NCI-H2081 (cell line): ENCODE data around the gene MAGIX.
A peak's percentile ranks its signal among the peaks of the same experiment; 100 is the strongest.

Experiments
- DNase-seq, 2 experiments: peaks; one replicate each; lab custom pipeline; 2025; lab: John Stamatoyannopoulos, UW

Gene MAGIX

DNA sequence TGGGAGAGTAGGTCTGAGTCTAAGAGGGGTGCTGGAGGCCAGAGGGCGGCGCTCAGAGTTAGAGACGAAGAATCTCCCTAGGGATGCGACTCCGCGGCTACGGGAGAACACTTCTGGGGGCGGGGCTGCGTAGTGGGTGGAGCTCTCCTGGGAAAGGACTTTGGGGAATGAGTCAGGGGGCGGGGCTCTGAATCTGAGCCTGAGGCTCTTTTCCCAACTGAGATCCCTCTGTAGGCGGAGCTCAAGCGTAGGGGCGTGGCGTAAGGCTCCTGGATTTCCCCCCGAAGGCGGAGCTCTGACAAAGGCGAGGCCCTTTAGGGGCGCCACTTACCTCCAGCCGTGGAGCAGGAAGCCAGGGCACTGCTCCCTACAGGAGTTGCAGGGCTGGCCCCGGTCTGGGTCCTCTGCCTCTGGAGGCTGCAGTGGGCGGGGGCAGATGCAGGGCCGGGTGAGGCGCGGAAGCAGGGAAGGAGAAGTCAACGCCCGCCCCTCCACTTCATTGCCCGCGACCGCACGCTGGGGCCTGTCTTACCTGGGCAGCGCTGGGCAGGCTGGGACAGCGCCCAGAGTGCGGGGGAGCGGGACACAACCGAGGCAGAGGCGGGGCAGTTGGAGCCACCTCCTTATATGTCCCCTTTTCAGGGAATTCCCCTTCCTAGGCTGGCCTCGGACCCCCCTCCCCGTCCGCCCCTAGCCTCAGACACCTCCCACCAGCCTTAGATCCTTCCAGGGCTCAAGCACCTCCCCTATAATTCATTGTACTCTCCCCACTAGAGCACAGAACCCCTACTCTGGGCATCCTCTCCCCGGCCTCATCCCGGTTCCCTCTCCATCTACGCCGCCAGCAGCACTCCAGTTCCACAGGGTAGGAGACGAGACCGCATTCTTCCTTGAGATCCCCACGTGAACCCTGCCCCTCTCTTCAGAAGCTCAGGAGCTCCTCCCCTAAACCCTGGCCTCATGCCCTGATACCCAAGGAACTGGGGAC is 22.0 kb downstream of the MAGIX start:
- peak; percentile 83 to 92 for DNase-seq

DNA sequence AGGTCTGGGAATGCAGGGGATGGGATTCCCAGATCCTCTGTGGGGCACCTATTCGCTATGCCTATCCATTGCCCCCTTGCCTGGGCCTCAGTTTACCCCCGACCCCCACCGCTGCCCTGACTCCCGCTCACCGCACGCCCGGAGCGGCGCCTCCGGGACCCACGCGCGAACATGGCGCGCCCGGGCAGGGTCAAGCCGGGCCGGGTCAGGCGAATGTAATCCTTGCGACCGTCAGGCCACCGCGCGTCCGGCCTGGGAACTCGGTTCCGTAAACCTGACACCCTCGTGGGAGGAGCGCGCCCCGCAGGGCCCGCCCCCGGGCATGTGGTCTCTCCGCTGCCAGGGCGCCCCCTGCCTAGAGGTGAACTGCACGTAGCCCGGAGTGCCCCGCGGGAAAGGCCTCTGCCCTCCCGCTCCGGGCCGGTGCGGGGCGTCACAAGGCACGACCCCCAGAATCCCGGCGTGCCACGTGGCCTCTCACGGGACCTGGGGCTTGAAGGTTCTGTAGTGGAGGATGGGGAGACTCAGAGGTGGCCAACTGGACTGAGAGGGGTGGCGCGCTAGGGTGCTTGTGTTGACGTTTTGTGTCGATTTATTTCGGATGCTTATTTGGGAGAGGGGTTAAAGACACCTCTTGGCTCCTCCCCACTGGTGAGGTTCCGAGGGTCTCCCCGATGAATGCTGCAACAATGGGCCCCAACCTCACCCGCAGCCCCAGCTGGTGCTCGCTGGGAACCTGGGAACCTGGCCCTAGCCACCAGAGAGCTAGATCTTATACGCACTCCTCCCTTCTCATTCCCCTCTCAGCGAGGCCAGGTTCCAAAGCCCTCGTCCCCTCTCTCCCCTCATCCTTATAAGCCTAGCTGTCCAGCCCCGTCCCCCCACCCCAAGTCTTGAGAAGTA is 23.8 kb downstream of the MAGIX start, which contains the start of gene PRICKLE3:
TSS of gene PRICKLE3 (minus strand) at position 249 of the 903 bp plus-strand sequence. CDS start at position 173, 76 bp downstream.
- peak; percentile 30 to 65 for DNase-seq

- no peak for DNase-seq
Observed at GRCh38 chrX:49187028-49187394, 24.5 kb downstream of the MAGIX start.

- no peak for DNase-seq
Observed at GRCh38 chrX:49187526-49187925, 25.0 kb downstream of the MAGIX start.

- no peak for DNase-seq
Observed at GRCh38 chrX:49188468-49189076, 26.0 kb downstream of the MAGIX start.

DNA sequence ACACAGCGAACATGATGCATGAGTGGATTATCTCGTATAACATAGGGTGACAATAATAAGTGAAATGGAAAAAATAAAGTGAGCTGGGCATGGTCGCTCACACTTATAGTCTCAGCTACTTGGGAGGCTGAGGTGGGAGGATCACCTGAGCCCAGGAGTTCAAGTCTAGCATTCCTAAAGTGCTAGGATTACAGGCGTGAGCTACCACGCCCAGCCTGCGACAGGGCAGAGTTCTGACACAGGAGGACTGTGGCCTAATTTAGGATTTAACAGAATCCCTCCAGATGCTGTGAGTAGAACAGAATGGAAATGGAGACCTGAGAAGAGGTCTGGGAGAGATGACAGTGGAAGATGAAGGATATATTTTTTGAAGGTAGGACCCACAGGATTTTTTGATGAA is 27.0 kb downstream of the MAGIX start:
- no peak for DNase-seq

- peak; percentile 96 to 99 for DNase-seq
Observed at GRCh38 chrX:49190821-49191573, 28.4 kb downstream of the MAGIX start.

DNA sequence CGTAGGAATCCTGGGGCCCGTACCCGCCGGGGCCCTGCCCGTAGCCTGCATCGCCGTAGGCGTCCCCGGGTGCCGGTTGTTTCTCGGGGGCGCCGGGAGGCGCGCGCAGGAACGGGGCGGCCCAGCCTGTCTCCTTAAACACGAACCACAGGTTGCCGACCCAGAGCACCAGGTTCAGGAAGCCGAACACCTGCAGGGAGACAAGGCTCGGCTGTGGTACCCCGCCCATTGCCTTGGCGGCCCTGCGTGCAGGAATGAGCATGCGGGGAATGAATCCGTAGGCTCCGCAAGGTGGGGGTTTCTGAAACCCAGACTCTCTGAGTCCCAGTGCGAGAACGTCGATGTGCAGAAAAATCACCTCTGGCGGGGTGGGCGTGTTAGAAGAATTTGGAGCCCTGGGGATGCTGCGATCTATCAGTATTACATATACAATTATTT is 29.0 kb downstream of the MAGIX start:
- no peak for DNase-seq

DNA sequence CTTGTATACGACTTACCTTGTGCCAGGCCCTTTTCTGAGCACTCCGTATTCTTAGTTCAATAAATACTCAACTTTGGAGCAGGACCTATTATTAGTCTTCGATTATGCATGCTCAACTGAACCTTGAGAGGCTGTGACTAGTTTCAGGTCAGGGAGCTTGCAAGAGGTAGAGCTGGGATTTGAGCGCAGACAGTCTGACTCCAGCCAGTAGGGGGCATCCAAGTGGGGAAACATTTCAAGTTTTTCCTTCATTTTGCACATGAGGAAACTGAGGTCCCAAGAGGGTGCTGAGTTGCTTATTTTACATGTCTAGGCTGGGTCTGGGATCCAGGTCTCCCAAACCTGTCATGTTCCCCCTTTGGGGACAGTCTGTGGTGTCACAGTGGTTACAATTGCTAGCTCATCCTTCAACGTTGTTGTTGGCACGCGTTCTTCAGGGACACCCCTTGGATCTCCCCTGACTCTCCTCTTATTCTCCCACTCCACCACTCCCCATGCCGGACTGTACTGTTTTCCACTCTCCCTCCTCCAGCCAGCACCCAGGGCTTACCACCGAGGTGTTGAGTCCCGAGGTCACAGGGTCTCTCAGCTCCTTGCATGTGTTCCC is 30.3 kb downstream of the MAGIX start:
- DNase-seq, result peak; percentile 8 to 9

GRCh38 chrX:49193542-49193964 is 31.0 kb downstream of the MAGIX start:
- DNase-seq, result no peak

GRCh38 chrX:49197543-49198087 is 35.1 kb downstream of the MAGIX start:
- DNase-seq, result no peak

- no peak for DNase-seq
Observed at GRCh38 chrX:49198540-49199314, 36.2 kb downstream of the MAGIX start.

DNA sequence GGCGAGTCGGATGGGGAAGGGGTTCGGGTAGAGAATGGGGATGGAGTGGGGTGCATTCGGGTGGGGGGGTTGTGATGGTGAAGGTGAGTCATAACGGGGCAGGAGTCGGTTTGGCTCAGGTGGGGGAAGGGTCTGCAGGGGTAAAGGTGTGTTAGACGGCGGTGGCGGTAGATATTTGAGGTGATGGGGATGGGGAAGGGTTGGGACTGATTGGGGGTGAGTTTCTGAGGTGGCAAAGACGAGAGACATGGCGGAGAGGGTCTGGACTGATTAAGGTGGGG is 36.7 kb downstream of the MAGIX start:
- DNase-seq, result no peak

DNA sequence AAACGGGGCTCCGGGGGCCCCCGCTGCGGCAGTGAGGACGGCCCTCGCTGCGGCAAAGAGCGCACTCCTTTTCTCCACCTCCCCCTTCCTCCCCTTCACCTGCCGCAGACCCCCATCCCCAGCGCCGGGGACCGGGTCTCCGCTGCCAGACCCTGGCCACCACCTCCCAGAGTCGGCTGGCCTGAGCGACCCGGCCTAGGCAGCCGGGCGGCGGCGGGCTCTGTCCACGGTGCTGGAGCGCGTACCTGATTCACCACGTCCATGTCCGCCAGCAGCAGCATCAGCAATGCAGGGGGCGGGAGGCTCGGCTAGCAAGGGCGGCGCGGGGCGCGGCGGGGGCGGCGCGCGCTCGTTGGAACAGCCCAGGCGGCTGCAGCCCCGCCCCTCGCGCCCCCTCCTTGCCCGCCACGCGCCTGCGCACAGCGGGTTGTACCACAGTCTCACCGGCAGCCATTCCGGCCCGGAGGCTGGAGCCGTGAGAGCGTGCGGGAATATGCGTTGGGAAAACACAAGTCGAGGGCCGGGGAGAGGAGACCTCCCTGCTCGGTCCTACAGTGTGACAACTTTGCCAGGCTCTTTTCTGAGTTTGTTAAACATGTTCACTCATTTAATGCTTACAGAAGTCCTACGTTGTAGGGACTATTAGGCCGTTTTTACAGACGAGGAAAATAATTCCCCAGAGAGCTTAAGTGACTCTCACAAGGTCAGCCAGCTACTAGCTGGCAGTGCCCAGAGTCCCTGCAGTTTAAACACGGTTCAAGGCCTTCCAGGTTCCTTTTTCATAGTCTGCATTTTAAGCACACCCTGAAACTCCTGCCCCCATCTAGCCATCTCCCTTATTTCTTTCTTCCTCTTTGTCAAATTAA is 37.6 kb downstream of the MAGIX start, which contains the start of gene SYP:
TSS of gene SYP (minus strand) at position 288 of the 866 bp plus-strand sequence. CDS start at position 281, 7 bp downstream.
- DNase-seq, result peak; percentile 82 to 87

DNA sequence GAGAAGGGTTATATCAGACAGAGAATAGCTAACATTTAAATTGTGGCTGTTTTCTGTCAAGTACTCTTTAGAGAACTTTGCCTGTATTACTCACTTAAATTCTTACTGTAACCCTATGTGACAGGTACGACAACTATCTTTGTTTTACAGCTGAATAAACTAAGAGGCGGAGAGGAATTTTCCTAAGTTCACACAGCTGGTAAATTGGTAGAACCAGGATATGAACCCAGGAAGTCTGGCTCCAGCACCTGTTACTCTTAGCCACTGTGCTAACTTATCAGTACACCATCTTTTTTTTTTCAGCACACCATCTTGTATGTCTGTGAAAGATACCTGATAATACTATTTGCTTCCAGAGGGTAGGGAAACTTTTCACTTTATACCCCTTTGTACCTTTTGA is 39.5 kb downstream of the MAGIX start:
- peak in 1 of 2 experiments; percentile 56 for DNase-seq

DNA sequence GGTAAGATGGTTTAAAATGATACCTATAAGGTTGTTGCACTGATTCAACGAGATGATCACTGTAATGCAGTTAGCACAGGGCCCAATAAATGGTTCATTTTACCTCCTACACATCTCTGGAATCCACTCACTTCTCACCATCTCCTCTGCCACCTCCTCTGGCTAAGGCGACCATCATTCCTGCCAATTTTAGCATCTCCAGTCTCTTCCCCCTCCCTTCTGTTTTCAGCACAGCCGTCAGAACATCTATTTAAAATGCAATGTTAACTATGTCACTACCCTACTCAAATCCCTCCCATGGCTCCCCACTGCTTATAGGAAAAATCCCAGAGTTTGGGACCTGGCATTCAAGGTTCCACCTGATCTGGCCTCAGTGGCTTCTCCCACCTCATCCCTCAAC is 41.0 kb downstream of the MAGIX start:
- no peak for DNase-seq

DNA sequence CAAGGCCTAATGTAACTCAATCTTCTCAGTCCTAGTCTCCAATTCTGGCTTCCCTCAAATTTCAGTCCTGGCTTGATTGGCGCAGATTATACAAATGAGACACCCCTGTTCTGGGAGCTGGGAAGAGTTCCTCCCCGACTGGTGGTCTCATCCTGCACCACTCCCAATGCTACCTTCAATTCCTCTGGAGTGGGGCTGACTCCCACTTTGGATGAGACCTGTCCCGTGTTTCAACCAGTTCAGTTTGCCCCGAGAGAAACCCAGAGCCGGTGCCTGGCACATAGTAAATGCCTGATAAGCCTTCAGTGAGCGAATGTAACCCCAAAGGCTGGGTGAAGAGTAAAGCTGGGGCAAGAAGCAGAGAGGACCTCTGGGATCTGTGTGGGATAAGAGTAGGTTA is 41.5 kb downstream of the MAGIX start:
- no peak for DNase-seq

- DNase-seq, result no peak
Observed at GRCh38 chrX:49204709-49205108, 42.2 kb downstream of the MAGIX start.

- no peak for DNase-seq
Observed at GRCh38 chrX:49205443-49205842, 42.9 kb downstream of the MAGIX start.
